Mesodermal cell (in vitro differentiated cells): Measurements from ENCODE around the gene TCF20.

Experiments
- H3K27ac ChIP-seq: 2 replicates; pipeline ENCODE4 v1.7.0; 2013; ENCODE audit warnings: mild to moderate bottlenecking, low read depth, low read length, moderate library complexity; ENCODE audit not compliant: severe bottlenecking
- H3K36me3 ChIP-seq: 2 replicates; pipeline ENCODE4 v1.7.1; 2013; ENCODE audit warnings: mild to moderate bottlenecking, low read length, moderate library complexity; ENCODE audit not compliant: control insufficient read depth, insufficient read depth
- H3K4me1 ChIP-seq: one replicate; pipeline ENCODE4 v1.7.1; 2013; ENCODE audit warnings: mild to moderate bottlenecking, low read length; ENCODE audit not compliant: insufficient read depth, control insufficient read depth, poor library complexity, severe bottlenecking
- H3K4me3 ChIP-seq: 2 replicates; pipeline ENCODE4 v1.7.0; 2013; ENCODE audit warnings: low read length, control low read depth, mild to moderate bottlenecking; ENCODE audit not compliant: insufficient read depth, poor library complexity, severe bottlenecking; ENCODE audit errors: extremely low read depth
- H3K9me3 ChIP-seq: 2 replicates; pipeline ENCODE4 v1.7.1; 2013; ENCODE audit warnings: mild to moderate bottlenecking, low read length, moderate library complexity; ENCODE audit not compliant: control insufficient read depth
- WGBS, 2 experiments: methylation state at CpG; one replicate each; pipeline ENCODE4 v1.1.5; 2013; ENCODE audit warnings: missing lambda C conversion rate in 2 of 2; ENCODE audit not compliant: insufficient coverage in 2 of 2; 5-methylcytosine and 5-hydroxymethylcytosine counted together

Gene TCF20

DNA sequence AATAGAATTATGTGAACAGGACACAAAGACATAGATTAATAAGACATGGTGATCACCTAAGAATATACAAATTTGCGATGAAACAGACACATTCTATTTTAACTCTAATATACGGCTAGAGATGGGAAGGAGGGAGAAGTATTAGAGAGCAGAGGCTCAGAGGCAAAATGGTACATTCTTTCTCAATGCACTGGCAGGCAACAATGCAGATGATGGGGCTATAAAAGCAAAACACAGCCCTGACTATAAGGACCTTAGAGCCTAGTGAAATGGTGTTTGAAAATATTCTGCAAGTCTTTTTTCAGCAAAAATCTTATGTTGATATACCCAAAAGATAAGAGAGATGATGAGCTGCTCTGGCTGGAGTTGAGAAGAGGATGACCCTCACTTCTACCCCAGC lies 13.1 kb downstream of the TCF20 start:
- WGBS, 2 experiments = 100% methylated on average over 1 of the region's 2 CpGs; no CpG with 5 or more reads in 1 of the 2 experiments
- H3K4me1 ChIP-seq = peaks cover 32% of the 10 kb centered on the region
- H3K36me3 ChIP-seq = no peaks in the 10 kb centered on the region
- H3K4me3 ChIP-seq = no peak overlapping the region
- no peaks in the 10 kb centered on the region for H3K9me3 ChIP-seq
- no peak overlapping the region for H3K27ac ChIP-seq

DNA sequence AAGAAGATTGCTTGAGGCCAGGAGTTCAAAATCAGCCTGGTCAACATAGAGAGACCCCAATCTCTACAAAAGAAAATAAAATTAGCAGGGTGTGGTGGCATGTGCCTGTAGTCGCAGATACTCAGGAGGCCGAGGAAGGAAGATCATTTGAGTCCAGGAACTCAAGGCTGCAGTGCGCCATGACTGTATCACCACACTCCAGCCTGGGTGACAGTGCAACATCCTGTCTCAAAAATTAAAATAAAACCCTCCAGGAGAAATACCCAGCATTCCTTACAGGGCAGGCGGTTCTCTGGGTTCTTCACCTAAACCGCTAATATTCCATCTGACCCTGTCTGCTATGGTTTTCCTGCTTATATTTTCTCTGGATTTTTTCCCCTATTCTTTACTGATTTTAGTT lies 13.5 kb downstream of the TCF20 start:
- 94 to 98% methylated on average over 3 to 4 of the region's 5 CpGs for WGBS, 2 experiments
- H3K4me1 ChIP-seq = peaks cover 32% of the 10 kb centered on the region
- no peak overlapping the region for H3K4me3 ChIP-seq
- peak overlapping the region; percentile 17 for H3K27ac ChIP-seq
- no peaks in the 10 kb centered on the region for H3K9me3 ChIP-seq
- H3K36me3 ChIP-seq = no peaks in the 10 kb centered on the region

DNA sequence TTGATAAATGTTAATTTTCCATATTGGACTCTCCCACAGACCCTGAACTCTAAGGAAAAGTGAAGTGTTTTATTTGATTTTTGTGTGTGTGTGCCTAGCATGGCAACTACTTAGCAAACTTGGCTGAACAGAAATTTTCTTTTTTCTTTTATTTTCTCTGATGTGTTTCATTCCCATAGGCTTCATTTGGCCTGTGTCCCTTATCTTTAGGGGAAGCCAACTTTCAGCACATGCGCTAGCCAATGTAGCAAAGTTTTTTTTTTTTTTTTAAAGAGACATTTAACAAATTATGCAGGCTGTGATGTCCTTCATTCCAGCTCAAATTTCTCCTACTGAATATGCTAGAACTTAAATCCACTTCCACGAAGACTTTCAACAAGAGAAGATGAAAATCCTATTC lies 14.2 kb downstream of the TCF20 start:
- Histone ChIP-seq H3K9me3 (no peaks in the 10 kb centered on the region), H3K4me3 (no peak overlapping the region), H3K4me1 (peaks cover 32% of the 10 kb centered on the region), H3K27ac (no peak overlapping the region), H3K36me3 (no peaks in the 10 kb centered on the region)
- 100% methylated on average over 1 of the region's 2 CpGs; no CpG with 5 or more reads in 1 of the 2 experiments for WGBS, 2 experiments

DNA sequence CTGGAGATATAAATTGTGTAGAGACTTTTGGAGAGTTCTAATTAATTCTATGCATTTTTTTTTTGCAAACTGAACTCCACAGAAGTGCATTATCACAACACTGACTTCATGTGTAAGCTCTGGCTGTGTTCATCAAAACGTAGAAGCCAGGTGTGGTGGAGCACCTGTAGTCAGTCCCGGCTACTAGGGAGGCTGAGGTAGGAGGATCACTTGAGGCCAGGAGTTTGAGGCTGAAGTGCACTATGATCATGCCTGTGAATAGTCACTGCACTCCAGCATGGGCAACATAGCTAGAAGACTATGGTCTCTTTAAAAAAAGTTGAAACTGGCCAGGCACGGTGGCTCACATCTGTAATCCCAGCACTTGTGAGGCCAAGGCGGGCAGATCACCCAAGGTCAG lies 20.6 kb downstream of the TCF20 start:
- WGBS, 2 experiments = 94 to 97% methylated on average over 4 of the region's 4 CpGs
- H3K27ac ChIP-seq = no peak overlapping the region
- peaks cover 1% of the 10 kb centered on the region for H3K36me3 ChIP-seq
- H3K9me3 ChIP-seq = no peaks in the 10 kb centered on the region
- H3K4me3 ChIP-seq = no peak overlapping the region
- no peaks in the 10 kb centered on the region for H3K4me1 ChIP-seq

- no peaks in the 10 kb centered on the region for H3K4me1 ChIP-seq
- peaks cover 2% of the 10 kb centered on the region for H3K36me3 ChIP-seq
- H3K4me3 ChIP-seq = no peak overlapping the region
- WGBS, 2 experiments = 42 to 60% methylated on average over 1 of the region's 1 CpG
- H3K9me3 ChIP-seq = no peaks in the 10 kb centered on the region
- H3K27ac ChIP-seq = no peak overlapping the region
Observed at GRCh38 chr22:42248995-42249394, 21.5 kb downstream of the TCF20 start.

DNA sequence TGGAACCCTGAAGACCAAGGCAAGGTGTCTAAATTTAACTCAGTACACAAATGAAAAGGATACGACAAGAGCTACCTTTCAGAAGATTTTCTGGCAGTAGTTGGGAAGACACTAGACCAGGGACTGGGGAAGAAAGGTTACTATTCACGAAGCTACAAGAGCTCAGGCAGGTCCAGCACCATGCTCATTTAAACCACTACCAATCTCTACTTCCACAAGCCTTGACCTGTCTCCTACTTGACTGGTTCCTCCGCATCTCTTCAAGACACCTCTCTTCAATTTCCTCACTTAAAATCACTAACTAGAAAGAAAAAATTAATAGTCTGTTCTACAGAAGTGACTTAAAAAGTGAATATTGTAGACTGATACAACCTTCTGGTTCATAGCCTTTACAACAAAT lies 22.9 kb downstream of the TCF20 start:
- H3K27ac ChIP-seq = no peak overlapping the region
- no peak overlapping the region for H3K4me3 ChIP-seq
- 78 to 100% methylated on average over 1 to 2 of the region's 3 CpGs for WGBS, 2 experiments
- H3K9me3 ChIP-seq = no peaks in the 10 kb centered on the region
- H3K36me3 ChIP-seq = peaks cover 6% of the 10 kb centered on the region
- H3K4me1 ChIP-seq = no peaks in the 10 kb centered on the region

- H3K36me3 ChIP-seq = peaks cover 17% of the 10 kb centered on the region
- no peaks in the 10 kb centered on the region for H3K9me3 ChIP-seq
- no peak overlapping the region for H3K4me3 ChIP-seq
- H3K27ac ChIP-seq = no peak overlapping the region
- H3K4me1 ChIP-seq = no peaks in the 10 kb centered on the region
Observed at GRCh38 chr22:42243802-42244060, 26.7 kb downstream of the TCF20 start.

DNA sequence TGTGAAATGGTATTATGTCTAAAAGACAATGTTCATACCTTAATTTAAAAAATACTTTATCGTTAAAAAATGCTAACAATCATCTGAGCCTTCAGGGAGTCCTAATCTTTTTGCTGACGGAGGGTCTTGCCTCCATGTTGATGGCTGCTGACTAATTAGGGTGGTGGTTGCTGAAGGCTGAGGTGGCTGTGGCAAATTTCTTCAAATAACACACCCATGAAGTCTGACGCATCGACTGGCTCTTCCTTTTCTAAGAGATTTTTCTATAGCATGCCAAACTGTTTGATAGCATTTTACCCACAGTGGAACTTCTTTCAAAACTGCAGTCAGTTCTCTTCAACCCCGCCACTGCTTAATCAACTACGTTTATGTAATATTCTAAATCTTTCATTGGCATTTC lies 33.6 kb downstream of the TCF20 start:
- no peak overlapping the region for H3K27ac ChIP-seq
- H3K36me3 ChIP-seq = peaks cover 20% of the 10 kb centered on the region
- WGBS, 2 experiments = 94 to 97% methylated on average over 4 of the region's 6 CpGs
- no peak overlapping the region for H3K4me3 ChIP-seq
- no peaks in the 10 kb centered on the region for H3K4me1 ChIP-seq
- peaks cover 11% of the 10 kb centered on the region for H3K9me3 ChIP-seq

DNA sequence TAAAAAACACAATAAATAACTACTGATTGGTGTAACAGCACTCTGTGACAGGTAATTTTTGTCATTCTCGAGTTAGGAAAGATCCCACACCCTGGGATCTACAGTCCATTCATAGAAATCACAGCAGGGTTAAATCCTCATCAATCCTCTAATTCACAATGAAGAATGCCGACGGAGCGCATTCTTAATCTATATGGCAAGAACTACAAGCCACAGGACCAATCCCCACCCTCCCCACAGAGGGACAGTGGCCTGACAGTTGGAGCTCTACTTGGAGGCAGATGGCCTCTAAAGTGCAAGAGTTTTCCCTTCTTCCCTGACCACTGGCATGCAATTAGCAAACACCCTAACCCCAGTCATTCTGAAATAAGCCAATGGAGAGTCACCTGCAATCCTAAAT lies 34.2 kb downstream of the TCF20 start:
- Histone ChIP-seq H3K27ac (no peak overlapping the region), H3K4me1 (no peaks in the 10 kb centered on the region), H3K36me3 (peaks cover 18% of the 10 kb centered on the region), H3K9me3 (peaks cover 11% of the 10 kb centered on the region), H3K4me3 (no peak overlapping the region)
- 83% methylated on average over 3 to 4 of the region's 4 CpGs for WGBS, 2 experiments

GRCh38 chr22:42233879-42234278 lies 36.6 kb downstream of the TCF20 start:
- H3K36me3 ChIP-seq = peaks cover 10% of the 10 kb centered on the region
- WGBS, 2 experiments = no CpG with 5 or more reads among the region's 3 CpGs

GRCh38 chr22:42231929-42232328 lies 38.5 kb downstream of the TCF20 start:
- Histone ChIP-seq H3K27ac (no peak overlapping the region), H3K36me3 (no peaks in the 10 kb centered on the region), H3K4me3 (no peak overlapping the region), H3K4me1 (no peaks in the 10 kb centered on the region), H3K9me3 (no peaks in the 10 kb centered on the region)
- 100% methylated on average over 2 to 3 of the region's 3 CpGs for WGBS, 2 experiments

More at GRCh38 chr22:42233879-42234278, 36.6 kb downstream of the TCF20 start:
- H3K4me1 ChIP-seq = no peaks in the 10 kb centered on the region
- H3K9me3 ChIP-seq = peaks cover 11% of the 10 kb centered on the region
- no peak overlapping the region for H3K27ac ChIP-seq
- no peak overlapping the region for H3K4me3 ChIP-seq
